WTC11 (cell line): ENCODE data around the gene PTPN2. TPM values are rescaled to one million over a fixed set of nuclear protein-coding genes. Genes with fewer than 3 reads are reported as not detected.
"Not testable (repeated sequence)": the region's sequence is repeated elsewhere in the genome, so short reads cannot be mapped to it uniquely, and the experiment has no call there.

ENCODE experiments used
- ATAC-seq: fragments of 200-7000 bp; cut with Tn5 transposase; 2 replicates; pipeline ENCODE4 v1.10.0; 2021; ENCODE audit warnings: mild to moderate bottlenecking, moderate library complexity
- CTCF ChIA-PET: fragments of 300-600 bp; sonication (Branson Sonifier 250); formaldehyde crosslinking; loops from one replicate; lab custom pipeline; 2021; ENCODE audit warnings: antibody characterized with exemption; lab: Charles Lee
- POLR2A ChIA-PET: fragments of 350-600 bp; sonication (Branson Sonifier 250); formaldehyde crosslinking; loops from one replicate; lab custom pipeline; 2021; ENCODE audit warnings: antibody characterized with exemption; lab: Charles Lee
- DNase-seq: peaks from one replicate; pipeline ENCODE4 v3.0.0; 2021; ENCODE audit warnings: low spot score
- H3K27ac Mint-ChIP-seq: 2 replicates; pipeline ENCODE4 v1.8.0; 2021; ENCODE audit warnings: mixed read lengths
- H3K27me3 Mint-ChIP-seq: 2 replicates; pipeline ENCODE4 v1.8.0; 2021; ENCODE audit warnings: low read depth, mild to moderate bottlenecking, moderate library complexity, mixed read lengths
- H3K36me3 Mint-ChIP-seq: 2 replicates; pipeline ENCODE4 v1.8.0; 2021; ENCODE audit warnings: mixed read lengths
- H3K4me1 Mint-ChIP-seq: 2 replicates; pipeline ENCODE4 v1.8.0; 2022; ENCODE audit warnings: mixed read lengths
- H3K4me3 Mint-ChIP-seq: 2 replicates; pipeline ENCODE4 v1.8.0; 2021; ENCODE audit warnings: mild to moderate bottlenecking, moderate library complexity, mixed read lengths
- H3K9me3 Mint-ChIP-seq: 2 replicates; pipeline ENCODE4 v1.8.0; 2021; ENCODE audit warnings: mixed read lengths
- CREB1 ChIP-seq: sonication (generic); formaldehyde crosslinking; IDR thresholded peaks from 2 replicates; pipeline ENCODE4 v1.8.0; 2023; ENCODE audit warnings: mild to moderate bottlenecking, missing genetic modification reagents
- CREM ChIP-seq: sonication (generic); formaldehyde crosslinking; IDR thresholded peaks from 2 replicates; pipeline ENCODE4 v1.8.1; 2022; ENCODE audit warnings: mild to moderate bottlenecking, missing genetic modification reagents, moderate library complexity
- GTF2I ChIP-seq: fragments of 250-450 bp; sonication (Bioruptor Pico); conservative IDR thresholded peaks from 2 replicates; pipeline ENCODE4 v1.4.0; 2021; ENCODE audit warnings: mild to moderate bottlenecking
- KAT7 ChIP-seq: sonication (generic); formaldehyde crosslinking; IDR thresholded peaks from 2 replicates; pipeline ENCODE4 v1.8.1; 2023; ENCODE audit warnings: missing genetic modification reagents, mild to moderate bottlenecking, borderline replicate concordance
- NR2C2 ChIP-seq: sonication (generic); formaldehyde crosslinking; IDR thresholded peaks from 2 replicates; pipeline ENCODE4 v1.8.0; 2022; ENCODE audit warnings: mild to moderate bottlenecking, missing genetic modification reagents
- PRDM15 ChIP-seq: sonication (generic); formaldehyde crosslinking; IDR thresholded peaks from 2 replicates; pipeline ENCODE4 v1.8.0; 2022; ENCODE audit warnings: missing genetic modification reagents
- STAT6 ChIP-seq: sonication (generic); formaldehyde crosslinking; conservative IDR thresholded peaks from 2 replicates; pipeline ENCODE4 v1.8.1; 2023; ENCODE audit warnings: mild to moderate bottlenecking, low read depth, missing genetic modification reagents, moderate library complexity
- ZNF281 ChIP-seq: sonication (generic); formaldehyde crosslinking; IDR thresholded peaks from 2 replicates; pipeline ENCODE4 v1.8.0; 2023; ENCODE audit warnings: mild to moderate bottlenecking, missing genetic modification reagents
- total RNA-seq: library from RNA; stranded (reverse); gene quantifications from 3 replicates; pipeline ENCODE4 v1.2.3, GENCODE V29; 2021

PTPN2 gene
- total RNA-seq, 1 experiment from 2014 or later, result 37.7 TPM

DNA sequence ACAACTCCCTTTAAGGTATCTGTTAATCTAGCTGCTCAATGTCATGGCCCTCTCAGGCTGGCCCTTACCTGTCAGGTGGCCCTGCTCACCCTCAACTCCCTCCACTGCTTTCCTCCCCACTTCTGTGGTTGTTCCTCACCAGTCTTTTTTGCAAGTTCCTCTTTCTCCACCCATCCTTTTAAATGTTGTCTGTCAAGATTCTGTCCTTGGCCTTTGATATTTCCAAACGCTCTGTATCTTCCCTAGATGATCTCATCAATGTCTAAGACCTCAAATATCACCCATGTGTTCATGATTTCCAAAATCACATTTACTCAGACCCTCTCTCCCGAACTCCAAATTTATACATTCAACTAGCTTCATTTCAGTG is 3.5 kb downstream of the PTPN2 start:
- no peak for DNase-seq
- Mint-ChIP-seq H3K27me3 (peaks cover 2% of the 10 kb centered on the region; the same call in 1 of the 2 replicates), H3K9me3 (no peaks in the 10 kb centered on the region), H3K4me1 (peaks cover 69% of the 10 kb centered on the region), H3K36me3 (peaks cover 8% of the 10 kb centered on the region; the same call in 1 of the 2 replicates), H3K27ac (peak overlapping the region; percentile 9), H3K4me3 (peak overlapping the region; percentile 1; the same call in 1 of the 2 replicates)
- POLR2A ChIA-PET, result interaction anchor here (1.5 kb wide), 1 partner anchor 18 kb away, joined by 3 read pairs; no protein-coding TSS in a partner anchor
- TF ChIP-seq ZNF281 (no peak), KAT7 (CRISPR knock-in tag) (no peak), NR2C2 (CRISPR knock-in tag) (no peak), PRDM15 (CRISPR knock-in tag) (no peak), CREM (no peak), GTF2I (CRISPR knock-in tag) (no peak)
- TF ChIP-seq, all 79 proteins: peak for 0
- CTCF ChIA-PET, result interaction anchor here (3.6 kb wide), 1 partner anchor 11 kb away, joined by 10 read pairs; no protein-coding TSS in a partner anchor
- no peak for ATAC-seq

- Mint-ChIP-seq H3K27ac (peak overlapping the region; percentile 38; the same call in 1 of the 2 replicates), H3K4me1 (peaks cover 66% of the 10 kb centered on the region), H3K36me3 (peaks cover 11% of the 10 kb centered on the region; the same call in 1 of the 2 replicates), H3K4me3 (peak overlapping the region; percentile 19; the same call in 1 of the 2 replicates), H3K27me3 (peaks cover 2% of the 10 kb centered on the region; the same call in 1 of the 2 replicates), H3K9me3 (no peaks in the 10 kb centered on the region)
- ATAC-seq, result peak; percentile 7; the same call in 1 of the 2 replicates
- POLR2A ChIA-PET, result interaction anchor here (1.5 kb wide), 1 partner anchor 17 kb away, joined by 3 read pairs; no protein-coding TSS in a partner anchor
- no peak for DNase-seq
- CTCF ChIA-PET, result interaction anchor here (3.6 kb wide), 1 partner anchor 11 kb away, joined by 10 read pairs; no protein-coding TSS in a partner anchor
- TF ChIP-seq STAT6 (CRISPR knock-in tag) (no peak), CREB1 (no peak), NR2C2 (CRISPR knock-in tag) (no peak)
These were observed 4.0 kb downstream of the PTPN2 start for GRCh38 chr18:12879840-12880540.

DNA sequence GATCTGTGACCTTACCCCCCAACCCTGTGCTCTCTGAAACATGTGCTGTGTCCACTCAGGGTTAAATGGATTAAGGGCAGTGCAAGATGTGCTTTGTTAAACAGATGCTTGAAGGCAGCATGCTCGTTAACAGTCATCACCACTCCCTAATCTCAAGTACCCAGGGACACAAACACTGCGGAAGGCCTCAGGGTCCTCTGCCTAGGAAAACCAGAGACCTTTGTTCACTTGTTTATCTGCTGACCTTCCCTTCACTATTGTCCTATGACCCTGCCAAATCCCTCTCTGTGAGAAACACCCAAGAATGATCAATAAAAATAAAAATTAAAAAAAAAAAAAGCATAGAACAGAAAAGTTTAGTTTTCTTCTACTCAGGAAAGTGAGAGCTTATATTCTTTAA is 9.0 kb downstream of the PTPN2 start:
- ATAC-seq, result not testable (repeated sequence)

DNA sequence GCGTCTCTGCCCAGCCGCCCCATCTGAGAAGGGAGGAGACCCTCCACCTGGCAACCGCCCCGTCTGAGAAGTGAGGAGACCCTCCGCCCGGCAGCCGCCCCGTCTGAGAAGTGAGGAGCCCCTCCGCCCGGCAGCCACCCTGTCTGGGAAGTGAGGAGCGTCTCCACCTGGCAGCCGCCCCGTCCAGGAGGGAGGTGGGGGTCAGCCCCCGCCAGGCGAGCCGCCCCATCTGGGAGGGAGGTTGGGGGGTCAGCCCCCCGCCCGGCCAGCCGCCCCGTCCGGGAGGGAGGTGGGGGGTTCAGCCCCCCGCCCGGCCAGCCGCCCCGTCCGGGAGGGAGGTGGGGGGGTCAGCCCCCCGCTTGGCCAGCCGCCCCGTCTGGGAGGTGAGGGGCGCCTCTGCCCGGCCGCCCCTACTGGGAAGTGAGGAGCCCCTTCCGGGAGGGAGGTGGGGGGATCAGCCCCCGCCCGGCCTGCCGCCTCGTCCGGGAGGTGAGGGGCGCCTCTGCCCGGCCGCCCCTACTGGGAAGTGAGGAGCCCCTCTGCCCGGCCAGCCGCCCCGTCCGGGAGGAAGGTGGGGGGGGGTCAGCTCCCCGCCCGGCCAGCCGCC is 10.0 kb downstream of the PTPN2 start:
- H3K4me1 Mint-ChIP-seq, result peaks cover 22% of the 10 kb centered on the region
- CTCF ChIA-PET, H3K27me3 Mint-ChIP-seq, H3K4me3 Mint-ChIP-seq, DNase-seq, POLR2A ChIA-PET, H3K27ac Mint-ChIP-seq, H3K9me3 Mint-ChIP-seq, ATAC-seq: not testable (repeated sequence)
- peaks cover 23% of the 10 kb centered on the region for H3K36me3 Mint-ChIP-seq

More for the DNA sequence above, 9.0 kb downstream of the PTPN2 start:
- CTCF ChIA-PET, H3K27me3 Mint-ChIP-seq, H3K9me3 Mint-ChIP-seq, DNase-seq, H3K4me3 Mint-ChIP-seq, POLR2A ChIA-PET: not testable (repeated sequence)
- Mint-ChIP-seq H3K27ac (peak overlapping the region; percentile 57; the same call in 1 of the 2 replicates), H3K4me1 (peaks cover 31% of the 10 kb centered on the region), H3K36me3 (peaks cover 23% of the 10 kb centered on the region)
